GM19463 (cell line): ENCODE data around the gene ITPR3.
A peak's percentile ranks its signal among the peaks of the same experiment; 100 is the strongest.
"Not testable (repeated sequence)": the region's sequence is repeated elsewhere in the genome, so short reads cannot be mapped to it uniquely, and the experiment has no call there.

Experiments used
- ATAC-seq: cut with Tn5 transposase; IDR thresholded peaks from one replicate; pipeline ENCODE4 v1.9.1; 2021; ENCODE audit warnings: mild to moderate bottlenecking, moderate library complexity; ENCODE audit not compliant: unreplicated experiment

The ITPR3 gene

DNA sequence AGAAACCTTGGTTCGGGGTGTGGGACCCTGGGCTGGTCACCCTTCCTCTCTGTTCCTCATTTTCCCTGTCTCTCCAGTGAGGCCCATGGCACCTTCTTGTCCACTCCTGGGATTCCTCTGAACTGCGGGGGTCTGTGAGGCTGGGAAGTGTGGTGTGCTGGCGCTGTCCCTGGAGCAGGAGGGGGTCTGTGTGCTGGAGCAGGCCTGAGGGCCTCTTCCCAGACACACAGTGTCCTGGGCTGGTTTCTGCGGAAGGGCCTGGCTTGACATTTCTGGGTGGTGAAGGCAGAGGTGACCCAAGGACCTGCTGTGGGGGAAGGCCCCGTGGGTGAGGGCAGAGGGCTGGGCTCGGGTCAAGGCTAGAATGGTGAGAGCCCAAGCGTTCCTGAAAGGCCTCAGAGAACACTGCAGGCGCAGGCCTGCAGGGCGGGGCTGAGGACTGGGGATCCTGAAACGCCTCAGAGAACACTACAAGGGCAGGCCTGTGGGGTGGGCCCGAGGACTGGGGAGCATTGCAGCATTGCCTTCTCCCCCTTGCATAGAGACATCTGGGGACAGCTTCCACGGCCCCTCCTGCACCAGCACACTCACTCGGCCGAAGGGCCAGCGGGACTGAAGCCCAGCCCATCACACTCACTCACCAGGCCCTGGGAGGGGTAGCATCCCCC is 30.5 kb upstream of the ITPR3 start:
- no peak for ATAC-seq

- ATAC-seq = no peak
Measured at GRCh38 chr6:33591424-33592032, 29.6 kb upstream of the ITPR3 start.

- ATAC-seq = no peak
Measured at GRCh38 chr6:33592280-33592594, 28.9 kb upstream of the ITPR3 start.

DNA sequence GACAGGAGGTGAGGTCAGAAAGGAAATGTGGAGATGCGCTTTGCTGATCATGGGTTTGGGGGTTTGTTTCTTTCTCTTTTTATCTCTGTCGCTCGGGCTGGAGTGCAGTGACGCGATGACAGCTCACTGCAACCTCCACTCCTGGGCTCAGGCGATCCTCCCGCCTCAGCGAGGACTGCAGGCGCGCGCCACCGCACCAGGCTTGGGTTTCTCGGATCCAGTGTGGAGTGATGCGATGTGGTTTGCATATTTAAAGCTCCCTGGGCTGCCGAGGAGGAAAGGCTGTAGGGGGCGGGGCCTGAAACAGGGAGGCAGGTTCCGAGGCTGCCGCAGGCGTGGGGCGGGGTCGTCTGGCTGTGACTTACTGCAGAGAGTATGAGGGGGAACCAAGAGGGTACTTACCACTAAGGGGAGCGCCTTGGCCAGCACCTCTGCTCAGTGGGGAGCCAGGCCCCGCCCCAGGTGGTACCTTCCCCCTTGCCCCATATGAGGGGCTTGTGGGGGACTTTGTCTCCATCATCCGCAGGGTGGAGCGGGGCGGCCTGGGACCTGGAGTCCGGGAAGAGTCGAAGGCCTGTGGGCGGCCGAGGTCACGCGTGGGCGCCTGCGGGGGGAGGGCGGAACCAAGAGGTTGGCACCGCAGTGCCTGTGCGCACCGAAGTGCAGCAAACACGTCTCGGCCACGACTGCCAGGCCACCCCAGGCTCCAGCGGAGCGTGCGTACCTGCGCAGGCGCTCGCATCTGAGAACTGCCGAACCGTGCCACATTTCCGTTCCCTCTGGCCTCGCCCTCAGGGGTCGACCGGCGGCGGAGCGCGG is 28.3 kb upstream of the ITPR3 start:
- ATAC-seq = peak; percentile 46

- ATAC-seq = no peak
Measured at GRCh38 chr6:33593414-33593727, 27.8 kb upstream of the ITPR3 start.

DNA sequence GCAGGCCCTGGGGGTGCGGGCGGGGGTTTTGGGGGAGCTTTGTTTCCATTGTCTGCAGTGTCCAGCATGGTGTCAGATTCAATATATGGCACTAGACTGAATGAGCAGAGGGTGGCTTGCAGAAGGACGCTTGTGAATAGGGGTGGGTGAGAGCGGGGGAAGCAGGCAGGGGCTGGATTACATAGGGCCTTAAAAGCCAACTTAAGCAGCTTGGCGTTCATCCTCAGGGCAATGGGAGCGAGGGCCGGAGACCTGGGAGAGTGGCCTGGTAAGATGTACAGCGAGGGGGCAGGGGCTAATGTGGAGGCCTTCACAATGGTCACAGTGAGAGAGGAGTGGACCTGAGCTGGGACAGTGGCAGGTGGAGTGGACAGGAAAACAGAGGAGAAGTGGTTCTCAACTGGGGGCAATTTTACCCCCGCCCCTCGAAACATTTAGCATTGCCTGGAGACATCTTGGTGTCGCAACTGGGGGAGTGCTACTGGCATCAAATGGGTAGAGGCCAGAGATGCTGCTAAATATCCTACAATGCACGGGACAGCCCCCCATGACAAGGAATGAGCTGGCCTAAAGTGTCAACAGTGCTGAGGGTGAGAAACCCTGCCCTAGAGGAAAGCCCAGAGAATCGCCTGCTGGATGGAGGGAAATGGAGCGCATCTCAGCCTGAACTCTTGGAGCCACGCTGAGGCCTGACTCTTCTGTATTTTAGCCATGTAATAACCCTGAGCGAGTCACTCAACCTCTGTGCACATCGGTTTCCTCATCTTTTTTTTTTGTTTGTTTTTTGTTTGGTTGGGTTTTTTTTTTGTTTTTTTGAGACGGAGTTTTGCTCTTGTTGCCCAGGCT is 25.9 kb upstream of the ITPR3 start:
- no peak for ATAC-seq

- not testable (repeated sequence) for ATAC-seq
Measured at GRCh38 chr6:33596894-33597293, 24.2 kb upstream of the ITPR3 start.

GRCh38 chr6:33597551-33598322 is 23.4 kb upstream of the ITPR3 start:
- ATAC-seq = no peak

DNA sequence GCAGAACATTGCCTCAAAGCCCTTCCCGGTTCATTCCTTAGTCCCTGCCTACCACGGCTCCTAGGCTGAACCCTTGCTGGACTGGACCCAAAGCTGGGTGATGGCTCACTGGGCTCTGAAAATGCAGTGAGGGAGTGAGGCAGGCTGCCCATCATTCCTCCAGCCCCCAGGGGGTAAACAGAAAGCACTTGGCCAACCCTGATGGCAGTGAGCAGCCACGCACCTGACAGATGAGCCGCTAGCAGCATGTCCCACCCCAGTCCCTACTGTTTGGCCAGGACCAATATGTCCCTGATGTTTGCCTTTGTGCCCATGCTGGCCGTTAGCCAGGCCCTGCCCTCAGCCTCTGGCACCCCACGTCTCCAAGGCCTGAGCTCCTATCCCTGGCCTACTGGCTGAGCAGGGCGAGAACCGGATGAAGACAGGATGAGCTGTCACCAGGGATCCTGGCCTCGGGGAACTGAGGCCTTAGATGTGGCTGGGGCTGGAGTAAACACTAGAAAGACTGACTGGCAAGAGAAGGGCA is 21.6 kb upstream of the ITPR3 start:
- no peak for ATAC-seq

GRCh38 chr6:33600761-33601160 is 20.4 kb upstream of the ITPR3 start:
- no peak for ATAC-seq

- ATAC-seq = no peak
Measured at GRCh38 chr6:33602180-33602579, 18.9 kb upstream of the ITPR3 start.

DNA sequence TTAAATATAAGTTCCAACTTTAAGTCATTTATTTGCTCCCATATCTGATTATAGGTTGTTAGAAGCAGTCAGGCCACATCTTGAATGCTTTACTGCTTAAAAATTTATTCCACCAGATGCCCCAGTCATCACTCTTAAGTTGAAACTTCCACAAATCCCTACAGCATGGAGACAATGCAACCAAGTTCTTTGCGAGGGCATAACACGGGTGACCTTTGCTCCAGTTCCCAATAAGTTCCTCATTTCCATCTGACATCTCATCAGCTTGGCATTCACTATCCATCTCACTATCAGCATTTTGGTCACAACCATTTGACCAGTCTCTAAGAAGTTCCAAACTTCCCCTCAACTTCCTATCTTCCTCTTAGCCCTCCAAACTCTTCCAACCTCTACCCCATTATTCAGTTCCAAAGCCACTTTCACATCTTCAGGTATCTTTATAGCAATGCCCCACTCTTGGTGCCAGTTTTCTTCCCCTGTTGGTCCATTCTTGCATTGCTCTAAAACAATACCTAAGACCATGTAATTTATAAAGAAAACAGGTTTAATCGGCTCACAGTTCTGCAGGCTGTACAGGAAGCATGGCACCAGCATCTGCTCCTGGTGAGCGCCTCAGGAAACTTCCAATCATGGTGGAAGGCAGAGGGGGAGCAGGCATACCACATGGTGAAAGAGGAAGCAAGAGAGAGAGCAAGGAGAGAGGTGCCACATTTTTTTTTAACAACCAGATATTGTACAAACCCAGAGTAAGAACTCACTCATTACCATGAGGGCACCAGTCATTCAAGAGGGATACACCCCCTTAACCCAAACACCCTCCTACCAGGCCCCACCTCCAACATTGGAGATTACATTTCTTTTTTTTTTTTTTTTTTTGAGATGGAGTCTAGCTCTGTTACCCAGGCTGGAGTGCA is 15.9 kb upstream of the ITPR3 start:
- no peak for ATAC-seq

- ATAC-seq = no peak
Measured at GRCh38 chr6:33606642-33607041, 14.5 kb upstream of the ITPR3 start.

- ATAC-seq = no peak
Measured at GRCh38 chr6:33607126-33607783, 13.9 kb upstream of the ITPR3 start.

DNA sequence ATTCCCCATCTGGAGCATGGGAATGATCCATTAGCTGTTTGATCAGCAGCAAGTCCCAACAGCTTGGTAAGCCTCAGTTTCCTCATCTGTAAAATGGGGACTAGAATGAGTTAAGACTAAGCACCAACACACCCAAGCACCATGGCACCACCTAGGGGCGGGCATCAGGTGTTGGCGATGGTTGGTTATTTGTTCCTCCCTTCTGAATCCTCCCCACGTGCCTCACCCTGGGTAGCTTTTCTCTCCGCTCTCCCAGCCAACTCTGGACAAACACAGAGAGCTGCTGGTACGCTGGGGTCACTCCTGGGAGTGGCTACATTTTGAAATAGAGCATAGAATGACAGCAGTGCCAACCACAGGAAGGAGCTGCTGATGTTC is 13.3 kb upstream of the ITPR3 start:
- ATAC-seq = no peak

- ATAC-seq = no peak
Measured at GRCh38 chr6:33609019-33609418, 12.1 kb upstream of the ITPR3 start.

DNA sequence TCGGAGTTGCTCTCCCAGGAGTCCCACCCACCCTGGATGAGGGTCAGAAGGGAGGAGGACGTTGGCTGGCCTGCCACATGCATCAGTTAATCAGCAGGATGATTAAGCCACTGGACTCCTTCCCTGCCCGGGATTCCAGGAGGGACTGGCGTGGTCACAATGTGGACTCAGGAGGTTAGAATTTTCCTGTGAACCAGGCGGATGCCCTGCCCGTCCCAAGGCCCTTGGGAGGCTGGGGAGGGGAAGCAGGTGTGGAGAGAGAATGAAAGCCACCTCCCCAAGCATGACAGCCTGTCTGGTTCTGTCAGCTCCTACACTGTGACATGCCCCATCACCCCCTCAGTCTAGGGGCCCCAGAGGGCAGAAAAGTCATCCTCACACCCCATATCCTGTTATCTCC is 11.6 kb upstream of the ITPR3 start:
- no peak for ATAC-seq

- no peak for ATAC-seq
Measured at GRCh38 chr6:33610067-33610466, 11.1 kb upstream of the ITPR3 start.
